ENCODE results near the gene POMGNT1.

POMGNT1 gene

DNA sequence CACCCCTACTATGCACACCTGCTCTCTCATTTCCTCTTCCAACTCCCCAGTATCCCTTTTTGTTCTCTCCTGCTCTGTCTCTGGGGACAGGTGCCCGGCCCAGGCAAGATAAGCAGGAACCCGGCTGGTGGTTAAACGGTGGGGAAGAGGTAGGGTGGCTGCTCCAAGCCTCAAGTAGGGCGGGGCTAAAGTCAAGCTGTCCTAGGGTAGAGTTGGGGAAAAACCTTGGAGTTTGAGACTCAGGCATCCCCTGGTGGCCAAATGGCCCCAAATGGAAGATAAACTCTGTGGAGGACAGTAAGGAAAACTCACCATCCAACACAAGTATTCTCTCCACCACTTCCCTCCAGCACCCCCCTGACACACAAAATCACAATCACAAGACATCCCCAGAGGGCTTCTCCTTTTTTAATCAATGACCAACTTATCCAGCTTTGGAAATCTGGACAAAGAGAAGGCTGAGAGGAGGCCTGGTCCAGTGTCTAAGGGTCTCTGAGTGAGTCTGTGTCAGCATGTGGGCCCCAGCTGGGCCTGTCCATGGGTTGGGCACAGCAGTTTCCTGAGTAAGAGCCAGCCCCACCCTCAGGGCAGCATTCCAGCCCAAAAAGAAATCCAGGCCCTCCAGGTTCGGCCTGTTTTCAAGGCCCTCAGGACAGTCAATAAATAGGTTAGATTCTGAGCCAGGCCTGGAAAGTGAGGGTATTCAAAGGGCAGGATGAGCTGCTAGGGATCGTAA is 9.8 kb downstream of the POMGNT1 start:
- H3K4me3 ChIP-seq (ENCODE audit: low read length, poor library complexity, severe bottlenecking): no peak overlapping the region
- H3K36me3 ChIP-seq (ENCODE audit: insufficient read depth, low read length): peaks cover 4% of the 10 kb centered on the region; the same call in 1 of the 2 replicates
- H3K27me3 ChIP-seq (ENCODE audit: insufficient read depth, low read length, poor library complexity, severe bottlenecking): no peaks in the 10 kb centered on the region
- H3K9me3 ChIP-seq (ENCODE audit: insufficient read depth, low read depth, low read length): no peaks in the 10 kb centered on the region
- no peak overlapping the region for H3K9ac ChIP-seq (ENCODE audit: low read depth, low read length, poor library complexity, severe bottlenecking)
- no peaks in the 10 kb centered on the region for H3K79me2 ChIP-seq (ENCODE audit: insufficient read depth, low read length)
- no peaks in the 10 kb centered on the region for H4K20me1 ChIP-seq (ENCODE audit: insufficient read depth, low read length, poor library complexity, severe bottlenecking)
- peaks cover 5% of the 10 kb centered on the region for H3K4me1 ChIP-seq (ENCODE audit: insufficient read depth, low read length, poor library complexity, severe bottlenecking)
- no peak overlapping the region for H2AFZ ChIP-seq (ENCODE audit: low read length)
- H3K4me2 ChIP-seq (ENCODE audit: low read depth, low read length, poor library complexity, severe bottlenecking): no peak overlapping the region
- no peaks in the 10 kb centered on the region for H3F3A ChIP-seq (ENCODE audit: low read depth)
- no peaks in the 10 kb centered on the region for H3K9me2 ChIP-seq (replicated peaks; ENCODE audit: low read depth, low read length)
- TF ChIP-seq, protein P1, sequence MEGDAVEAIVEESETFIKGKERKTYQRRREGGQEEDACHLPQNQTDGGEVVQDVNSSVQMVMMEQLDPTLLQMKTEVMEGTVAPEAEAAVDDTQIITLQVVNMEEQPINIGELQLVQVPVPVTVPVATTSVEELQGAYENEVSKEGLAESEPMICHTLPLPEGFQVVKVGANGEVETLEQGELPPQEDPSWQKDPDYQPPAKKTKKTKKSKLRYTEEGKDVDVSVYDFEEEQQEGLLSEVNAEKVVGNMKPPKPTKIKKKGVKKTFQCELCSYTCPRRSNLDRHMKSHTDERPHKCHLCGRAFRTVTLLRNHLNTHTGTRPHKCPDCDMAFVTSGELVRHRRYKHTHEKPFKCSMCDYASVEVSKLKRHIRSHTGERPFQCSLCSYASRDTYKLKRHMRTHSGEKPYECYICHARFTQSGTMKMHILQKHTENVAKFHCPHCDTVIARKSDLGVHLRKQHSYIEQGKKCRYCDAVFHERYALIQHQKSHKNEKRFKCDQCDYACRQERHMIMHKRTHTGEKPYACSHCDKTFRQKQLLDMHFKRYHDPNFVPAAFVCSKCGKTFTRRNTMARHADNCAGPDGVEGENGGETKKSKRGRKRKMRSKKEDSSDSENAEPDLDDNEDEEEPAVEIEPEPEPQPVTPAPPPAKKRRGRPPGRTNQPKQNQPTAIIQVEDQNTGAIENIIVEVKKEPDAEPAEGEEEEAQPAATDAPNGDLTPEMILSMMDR (conservative IDR thresholded peaks at IDR 0.05; ENCODE audit: low read length): no peak
- no peak for TF ChIP-seq EZH2phosphoT487 (IDR thresholded peaks at IDR 0.05; ENCODE audit: borderline replicate concordance)

DNA sequence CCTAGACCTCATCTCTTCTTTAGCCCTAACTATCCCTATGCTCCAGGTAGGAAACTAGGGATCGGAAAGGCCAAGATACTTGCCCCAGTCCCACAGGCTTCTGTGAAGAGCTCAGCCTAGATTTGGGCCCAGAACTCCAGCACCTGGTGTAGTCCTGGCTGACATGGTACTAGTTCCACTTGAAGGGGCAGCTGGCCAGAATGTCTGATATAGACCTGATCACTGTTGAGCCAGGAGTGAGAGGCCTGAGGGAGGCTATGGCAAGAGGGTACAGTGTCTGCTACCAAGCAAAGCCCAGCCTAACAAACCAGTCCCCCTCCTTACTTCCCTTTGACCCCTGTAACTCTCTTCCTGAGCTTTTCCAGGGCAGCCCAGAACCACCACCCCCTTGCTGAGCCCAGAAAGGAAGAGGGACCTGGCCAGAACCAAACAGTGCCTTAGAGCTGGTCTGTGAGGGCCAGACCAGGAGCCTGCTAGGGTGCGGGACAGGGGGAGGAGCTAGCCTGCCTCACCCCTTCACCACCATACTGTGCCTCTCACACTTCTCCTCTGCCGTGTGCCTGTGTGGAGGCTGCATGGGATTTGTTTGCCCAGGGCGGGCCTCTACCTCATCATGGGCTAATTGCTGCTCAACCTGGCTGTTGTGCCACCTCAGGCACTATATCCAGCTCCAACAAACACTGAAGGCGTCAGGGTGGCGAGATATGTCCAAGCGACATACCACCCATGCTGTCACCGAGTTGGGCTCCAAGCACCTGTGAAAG is 10.9 kb downstream of the POMGNT1 start:
- Histone ChIP-seq H3K4me3 (ENCODE audit: low read length, poor library complexity, severe bottlenecking) (no peak overlapping the region), H4K20me1 (ENCODE audit: insufficient read depth, low read length, poor library complexity, severe bottlenecking) (no peaks in the 10 kb centered on the region), H3K9me2 (replicated peaks; ENCODE audit: low read depth, low read length) (no peaks in the 10 kb centered on the region), H3K9ac (ENCODE audit: low read depth, low read length, poor library complexity, severe bottlenecking) (no peak overlapping the region), H2AFZ (ENCODE audit: low read length) (no peak overlapping the region), H3K4me1 (ENCODE audit: insufficient read depth, low read length, poor library complexity, severe bottlenecking) (peaks cover 11% of the 10 kb centered on the region), H3K36me3 (ENCODE audit: insufficient read depth, low read length) (peaks cover 2% of the 10 kb centered on the region; the same call in 1 of the 2 replicates), H3K79me2 (ENCODE audit: insufficient read depth, low read length) (no peaks in the 10 kb centered on the region), H3K9me3 (ENCODE audit: insufficient read depth, low read depth, low read length) (no peaks in the 10 kb centered on the region), H3K4me2 (ENCODE audit: low read depth, low read length, poor library complexity, severe bottlenecking) (no peak overlapping the region), H3F3A (ENCODE audit: low read depth) (no peaks in the 10 kb centered on the region), H3K27me3 (ENCODE audit: insufficient read depth, low read length, poor library complexity, severe bottlenecking) (no peaks in the 10 kb centered on the region)
- no peak for TF ChIP-seq EZH2phosphoT487 (IDR thresholded peaks at IDR 0.05; ENCODE audit: borderline replicate concordance)
- TF ChIP-seq, protein P1 (conservative IDR thresholded peaks at IDR 0.05; ENCODE audit: low read length): no peak

GRCh38 chr1:46186076-46186475 is 12.2 kb downstream of the POMGNT1 start:
- H3K27me3 ChIP-seq (ENCODE audit: insufficient read depth, low read length, poor library complexity, severe bottlenecking): no peaks in the 10 kb centered on the region
- H3K4me1 ChIP-seq (ENCODE audit: insufficient read depth, low read length, poor library complexity, severe bottlenecking): peaks cover 11% of the 10 kb centered on the region
- no peaks in the 10 kb centered on the region for H3K36me3 ChIP-seq (ENCODE audit: insufficient read depth, low read length)
- no peaks in the 10 kb centered on the region for H3K9me3 ChIP-seq (ENCODE audit: insufficient read depth, low read depth, low read length)
- no peaks in the 10 kb centered on the region for H4K20me1 ChIP-seq (ENCODE audit: insufficient read depth, low read length, poor library complexity, severe bottlenecking)
- no peak overlapping the region for H3K4me2 ChIP-seq (ENCODE audit: low read depth, low read length, poor library complexity, severe bottlenecking)
- H3F3A ChIP-seq (ENCODE audit: low read depth): no peaks in the 10 kb centered on the region
- no peak overlapping the region for H2AFZ ChIP-seq (ENCODE audit: low read length)
- no peaks in the 10 kb centered on the region for H3K9me2 ChIP-seq (replicated peaks; ENCODE audit: low read depth, low read length)
- H3K79me2 ChIP-seq (ENCODE audit: insufficient read depth, low read length): no peaks in the 10 kb centered on the region
- no peak for TF ChIP-seq EZH2phosphoT487 (IDR thresholded peaks at IDR 0.05; ENCODE audit: borderline replicate concordance)
- TF ChIP-seq, protein P1 (conservative IDR thresholded peaks at IDR 0.05; ENCODE audit: low read length): no peak
- no peak overlapping the region for H3K9ac ChIP-seq (ENCODE audit: low read depth, low read length, poor library complexity, severe bottlenecking)
- H3K4me3 ChIP-seq (ENCODE audit: low read length, poor library complexity, severe bottlenecking): no peak overlapping the region

All from Loucy (cell line).